Jurkat, Clone E6-1 (cell line): ENCODE measurements around the gene CDK5R2.

Source experiments
- DNase-seq: peaks from one replicate; pipeline ENCODE4 v3.0.0-alpha.2; 2011; ENCODE audit warnings: low read depth, low spot score
- H3K4me3 ChIP-seq: 2 replicates; pipeline ENCODE4 v1.5.1; 2011; ENCODE audit warnings: mild to moderate bottlenecking, low read length, control low read depth, moderate library complexity

The CDK5R2 gene

GRCh38 chr2:218985325-218986091 lies 26.0 kb downstream of the CDK5R2 start:
- H3K4me3 ChIP-seq: no peak overlapping the region
- DNase-seq: no peak

- H3K4me3 ChIP-seq: no peak overlapping the region
- DNase-seq: no peak
Observed at GRCh38 chr2:218986148-218986761, 26.8 kb downstream of the CDK5R2 start.

- DNase-seq: no peak
- H3K4me3 ChIP-seq: no peak overlapping the region
Observed at GRCh38 chr2:218988164-218988563, 28.7 kb downstream of the CDK5R2 start.

GRCh38 chr2:218988650-218989049 lies 29.2 kb downstream of the CDK5R2 start:
- DNase-seq: no peak
- no peak overlapping the region for H3K4me3 ChIP-seq

GRCh38 chr2:218990052-218990451 lies 30.6 kb downstream of the CDK5R2 start:
- DNase-seq: no peak
- no peak overlapping the region for H3K4me3 ChIP-seq

GRCh38 chr2:218990612-218991011 lies 31.1 kb downstream of the CDK5R2 start:
- H3K4me3 ChIP-seq: no peak overlapping the region
- DNase-seq: no peak

GRCh38 chr2:218991674-218992168 lies 32.3 kb downstream of the CDK5R2 start:
- no peak overlapping the region for H3K4me3 ChIP-seq
- DNase-seq: no peak

- no peak overlapping the region for H3K4me3 ChIP-seq
- DNase-seq: no peak
Observed at GRCh38 chr2:218992196-218992595, 32.7 kb downstream of the CDK5R2 start.

- no peak for DNase-seq
- no peak overlapping the region for H3K4me3 ChIP-seq
Observed at GRCh38 chr2:218992703-218993344, 33.4 kb downstream of the CDK5R2 start.

- no peak within 1 kb of the TSS for H3K4me3 ChIP-seq
- DNase-seq: no peak
Observed at GRCh38 chr2:218993345-218994315, 34.2 kb downstream of the CDK5R2 start, which contains the start of gene CRYBA2. TSS of gene CRYBA2 (minus strand) at chr2:218993422. CDS start at chr2:218993176, 246 bp downstream.

- DNase-seq: no peak
- no peak overlapping the region for H3K4me3 ChIP-seq
Observed at GRCh38 chr2:218995561-218995960, 36.1 kb downstream of the CDK5R2 start.

GRCh38 chr2:218995972-218996711 lies 36.7 kb downstream of the CDK5R2 start:
- H3K4me3 ChIP-seq: peak overlapping the region; percentile 24; the same call in 1 of the 2 replicates
- peak; percentile 50 for DNase-seq

GRCh38 chr2:218996937-218997336 lies 37.5 kb downstream of the CDK5R2 start:
- no peak overlapping the region for H3K4me3 ChIP-seq
- no peak for DNase-seq

GRCh38 chr2:218997731-218998130 lies 38.3 kb downstream of the CDK5R2 start:
- H3K4me3 ChIP-seq: no peak overlapping the region
- DNase-seq: no peak

- no peak overlapping the region for H3K4me3 ChIP-seq
- DNase-seq: no peak
Observed at GRCh38 chr2:218998414-218999002, 39.0 kb downstream of the CDK5R2 start.

- H3K4me3 ChIP-seq: no peak overlapping the region
- no peak for DNase-seq
Observed at GRCh38 chr2:218999021-218999880, 39.8 kb downstream of the CDK5R2 start.
